IPS-15b (cell line): Measurements from ENCODE around the gene SYTL1.

ENCODE experiments used
- H3K27me3 ChIP-seq: one replicate; pipeline ENCODE4 v1.6.1; 2013; ENCODE audit warnings: low read length; ENCODE audit not compliant: control insufficient read depth, insufficient read depth
- H3K36me3 ChIP-seq: one replicate; pipeline ENCODE4 v1.6.1; 2013; ENCODE audit warnings: low read length; ENCODE audit not compliant: control insufficient read depth, insufficient read depth
- H3K4me1 ChIP-seq: one replicate; pipeline ENCODE4 v1.6.1; 2013; ENCODE audit warnings: mild to moderate bottlenecking, low read length; ENCODE audit not compliant: control insufficient read depth, insufficient read depth
- H3K4me3 ChIP-seq: one replicate; pipeline ENCODE4 v1.5.1; 2013; ENCODE audit warnings: low read depth, low read length
- H3K9ac ChIP-seq: one replicate; pipeline ENCODE4 v1.6.1; 2013; ENCODE audit warnings: low read depth, mild to moderate bottlenecking, low read length
- H3K9me3 ChIP-seq: one replicate; pipeline ENCODE4 v1.6.1; 2013; ENCODE audit warnings: mild to moderate bottlenecking, low read length; ENCODE audit not compliant: control insufficient read depth, insufficient read depth

The SYTL1 gene

DNA sequence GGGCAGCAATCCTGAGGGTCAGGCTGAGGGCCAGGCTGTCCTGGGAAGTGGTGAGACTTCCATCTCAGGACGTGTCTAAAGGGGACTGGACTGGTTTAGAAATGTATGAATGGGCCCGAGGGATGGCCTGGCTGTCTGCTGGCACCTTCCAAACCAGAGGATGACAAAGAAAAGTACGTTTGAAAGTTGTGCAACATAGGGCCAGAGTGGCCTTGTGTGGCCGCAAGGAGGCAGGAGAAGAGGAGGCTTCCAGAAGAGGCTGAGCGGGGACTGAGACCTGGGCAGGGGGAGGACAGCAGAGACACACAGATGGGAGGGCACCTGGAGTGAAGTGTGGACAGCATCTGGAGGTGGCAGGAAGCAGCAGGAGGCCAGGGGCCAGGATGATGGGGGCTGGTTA, 2.6 kb upstream of the SYTL1 start:
- peaks cover 20% of the 10 kb centered on the region for H3K36me3 ChIP-seq
- H3K4me1 ChIP-seq: peaks cover 10% of the 10 kb centered on the region

DNA sequence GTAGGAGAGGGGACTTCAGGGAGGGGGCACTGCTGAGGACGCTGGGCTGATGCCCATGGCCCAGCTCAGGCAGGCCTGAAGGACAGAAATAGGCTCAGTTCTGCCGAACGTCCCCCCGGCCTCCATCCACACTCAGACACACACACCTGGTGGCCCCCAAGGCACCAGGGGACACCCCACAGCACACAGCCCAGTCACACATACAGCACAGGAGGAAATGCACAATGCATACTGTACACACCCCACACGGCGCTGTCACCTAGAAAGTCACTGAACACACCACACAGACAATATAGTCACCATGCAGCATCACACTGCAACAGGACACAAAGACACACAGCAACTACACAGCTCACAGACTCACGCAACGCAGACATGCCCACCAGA, 562 bp downstream of the SYTL1 start:
- peaks cover 13% of the 10 kb centered on the region for H3K4me1 ChIP-seq
- no peaks in the 10 kb centered on the region for H3K27me3 ChIP-seq
- H3K4me3 ChIP-seq: peak overlapping the region; percentile 54
- H3K9ac ChIP-seq: no peak overlapping the region
- peaks cover 3% of the 10 kb centered on the region for H3K36me3 ChIP-seq
- no peaks in the 10 kb centered on the region for H3K9me3 ChIP-seq

More for the DNA sequence above, 2.6 kb upstream of the SYTL1 start:
- Histone ChIP-seq H3K27me3 (no peaks in the 10 kb centered on the region), H3K9me3 (no peaks in the 10 kb centered on the region), H3K4me3 (no peak overlapping the region), H3K9ac (peak overlapping the region; percentile 24)

DNA sequence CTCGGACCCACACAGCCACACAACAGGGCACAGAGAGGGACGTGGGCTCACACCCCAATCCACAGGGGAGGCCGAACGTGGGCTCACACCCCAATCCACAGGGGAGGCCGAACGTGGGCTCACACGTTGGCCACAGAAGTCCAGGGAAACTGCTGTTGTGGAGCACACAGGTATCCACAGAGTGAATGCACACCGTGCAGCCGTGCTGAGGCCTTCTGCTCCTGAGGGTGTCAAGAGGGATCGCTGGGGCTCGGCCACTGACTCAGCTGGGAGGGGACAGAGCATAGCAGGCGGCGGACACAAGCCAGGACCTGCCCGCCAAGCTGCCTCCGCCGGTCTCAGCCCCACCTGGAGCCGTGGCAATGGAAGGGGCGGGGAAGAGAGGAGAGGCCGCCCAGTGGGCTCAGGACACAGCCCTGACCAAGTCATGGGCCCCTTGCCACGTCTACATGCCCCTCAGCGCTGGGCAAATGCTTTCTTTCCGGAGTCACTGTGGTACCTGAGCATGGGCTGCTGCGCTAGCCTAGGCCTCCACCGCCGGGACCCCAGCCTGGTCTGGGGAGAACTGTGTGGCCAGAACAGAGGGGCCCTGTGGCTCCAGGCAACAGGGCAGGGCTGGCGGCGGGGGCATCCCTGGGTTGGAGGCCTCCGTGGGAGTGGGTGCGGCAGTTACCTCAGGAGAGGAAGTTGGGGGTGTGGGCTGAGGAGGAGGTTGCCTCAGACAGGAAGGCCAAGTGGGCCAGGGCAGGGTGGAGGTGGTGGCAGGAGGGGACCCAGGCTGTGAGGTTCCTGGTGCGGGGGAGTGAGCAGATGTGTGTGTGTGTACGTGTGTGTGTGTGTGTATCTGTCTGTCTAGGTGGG, 1.2 kb downstream of the SYTL1 start:
- no peaks in the 10 kb centered on the region for H3K27me3 ChIP-seq
- H3K4me1 ChIP-seq: peaks cover 13% of the 10 kb centered on the region
- H3K9me3 ChIP-seq: no peaks in the 10 kb centered on the region
- peak overlapping the region; percentile 54 for H3K9ac ChIP-seq
- peak overlapping the region; percentile 54 for H3K4me3 ChIP-seq
- H3K36me3 ChIP-seq: peaks cover 4% of the 10 kb centered on the region

DNA sequence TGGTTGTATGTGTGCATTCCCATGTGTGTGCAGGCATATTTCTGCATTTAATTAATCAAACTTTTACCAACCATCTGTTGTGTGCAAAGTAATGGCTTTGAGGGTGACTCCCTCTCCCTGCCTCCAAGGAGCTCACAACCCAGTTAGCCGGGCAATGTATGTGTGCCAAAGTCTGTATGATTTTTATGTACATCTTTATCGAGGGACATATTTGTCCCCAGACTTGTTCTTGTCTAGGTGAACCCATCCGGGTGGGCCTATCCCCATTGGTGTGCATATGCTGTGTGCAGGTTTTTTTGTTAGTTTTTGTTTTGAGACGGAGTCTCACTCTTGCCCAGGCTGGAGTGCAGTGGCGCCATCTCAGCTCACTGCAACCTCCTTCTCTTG, 1.8 kb downstream of the SYTL1 start:
- Histone ChIP-seq H3K27me3 (no peaks in the 10 kb centered on the region), H3K4me3 (no peak overlapping the region), H3K9me3 (no peaks in the 10 kb centered on the region), H3K9ac (no peak overlapping the region), H3K36me3 (peaks cover 4% of the 10 kb centered on the region), H3K4me1 (peaks cover 13% of the 10 kb centered on the region)

DNA sequence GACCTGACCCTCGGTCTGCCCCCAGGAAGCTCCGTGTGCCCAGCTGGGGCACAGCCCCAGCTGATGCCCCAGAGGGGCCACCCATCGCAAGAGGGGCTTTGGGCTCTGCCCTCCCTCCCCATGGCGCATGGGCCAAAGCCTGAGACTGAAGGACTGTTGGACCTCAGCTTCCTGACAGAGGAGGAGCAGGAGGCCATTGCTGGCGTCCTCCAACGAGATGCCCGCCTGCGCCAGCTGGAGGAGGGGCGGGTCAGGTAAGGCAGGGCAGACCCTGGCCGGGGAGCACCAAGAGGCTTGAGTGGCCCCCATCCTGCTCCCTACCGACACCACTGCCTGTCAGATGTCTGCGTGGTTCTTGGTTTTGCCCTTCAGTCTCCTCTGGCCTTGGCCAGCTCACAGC, 3.5 kb downstream of the SYTL1 start:
- peaks cover 16% of the 10 kb centered on the region for H3K4me1 ChIP-seq
- no peak overlapping the region for H3K4me3 ChIP-seq
- peaks cover 4% of the 10 kb centered on the region for H3K36me3 ChIP-seq
- H3K27me3 ChIP-seq: peaks cover 3% of the 10 kb centered on the region
- H3K9me3 ChIP-seq: no peaks in the 10 kb centered on the region
- H3K9ac ChIP-seq: no peak overlapping the region

DNA sequence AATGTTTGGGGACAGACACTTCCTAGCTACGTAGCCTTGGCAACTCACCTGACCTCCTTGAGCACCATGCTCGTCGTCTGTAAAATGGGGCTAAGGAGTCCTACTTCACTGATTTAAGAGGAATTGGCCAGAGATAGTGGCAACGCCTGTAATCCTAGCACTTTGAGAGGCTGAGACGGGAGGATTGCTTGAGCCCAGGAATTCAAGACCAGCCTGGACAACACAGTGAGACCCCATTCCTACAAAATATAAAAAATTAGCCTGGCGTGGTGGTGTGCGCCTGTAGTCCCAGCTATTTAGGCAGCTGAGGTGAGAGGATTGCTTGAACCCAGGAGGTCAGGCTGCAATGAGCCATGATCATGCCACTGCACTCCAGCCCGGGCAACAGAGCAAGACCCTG, 4.5 kb downstream of the SYTL1 start:
- Histone ChIP-seq H3K4me3 (no peak overlapping the region), H3K4me1 (peaks cover 15% of the 10 kb centered on the region), H3K36me3 (peaks cover 4% of the 10 kb centered on the region), H3K9me3 (no peaks in the 10 kb centered on the region), H3K9ac (no peak overlapping the region), H3K27me3 (peaks cover 6% of the 10 kb centered on the region)

DNA sequence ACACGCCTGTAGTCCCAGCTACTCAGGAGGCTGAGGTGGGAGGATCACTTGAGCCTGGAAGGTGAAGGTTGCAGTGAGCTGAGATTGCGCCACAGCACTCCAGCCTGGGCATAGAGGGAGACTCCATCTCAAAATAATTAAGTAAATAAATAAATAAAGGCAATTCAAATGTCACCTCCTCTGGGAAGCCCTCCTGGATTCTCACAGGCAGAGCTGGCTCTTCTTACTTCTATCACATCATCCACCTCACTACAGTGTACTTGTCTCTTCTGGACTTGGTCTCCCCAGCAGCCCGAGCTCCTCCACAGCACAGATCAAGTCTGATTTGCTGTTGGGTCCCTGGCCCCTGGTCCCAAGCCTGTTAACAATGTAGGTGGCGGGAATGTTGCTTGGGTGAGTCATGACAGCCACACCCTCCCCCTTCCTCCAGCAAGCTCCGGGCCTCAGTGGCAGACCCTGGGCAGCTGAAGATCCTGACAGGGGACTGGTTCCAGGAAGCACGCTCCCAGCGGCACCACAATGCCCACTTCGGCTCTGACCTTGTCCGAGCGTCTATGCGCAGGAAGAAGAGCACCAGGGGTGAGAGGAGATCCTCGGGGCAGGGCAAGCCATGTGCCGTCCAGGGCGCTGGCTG, 5.3 kb downstream of the SYTL1 start:
- H3K27me3 ChIP-seq: peaks cover 6% of the 10 kb centered on the region
- H3K9ac ChIP-seq: no peak overlapping the region
- no peaks in the 10 kb centered on the region for H3K9me3 ChIP-seq
- no peak overlapping the region for H3K4me3 ChIP-seq
- peaks cover 4% of the 10 kb centered on the region for H3K36me3 ChIP-seq
- H3K4me1 ChIP-seq: peaks cover 10% of the 10 kb centered on the region

DNA sequence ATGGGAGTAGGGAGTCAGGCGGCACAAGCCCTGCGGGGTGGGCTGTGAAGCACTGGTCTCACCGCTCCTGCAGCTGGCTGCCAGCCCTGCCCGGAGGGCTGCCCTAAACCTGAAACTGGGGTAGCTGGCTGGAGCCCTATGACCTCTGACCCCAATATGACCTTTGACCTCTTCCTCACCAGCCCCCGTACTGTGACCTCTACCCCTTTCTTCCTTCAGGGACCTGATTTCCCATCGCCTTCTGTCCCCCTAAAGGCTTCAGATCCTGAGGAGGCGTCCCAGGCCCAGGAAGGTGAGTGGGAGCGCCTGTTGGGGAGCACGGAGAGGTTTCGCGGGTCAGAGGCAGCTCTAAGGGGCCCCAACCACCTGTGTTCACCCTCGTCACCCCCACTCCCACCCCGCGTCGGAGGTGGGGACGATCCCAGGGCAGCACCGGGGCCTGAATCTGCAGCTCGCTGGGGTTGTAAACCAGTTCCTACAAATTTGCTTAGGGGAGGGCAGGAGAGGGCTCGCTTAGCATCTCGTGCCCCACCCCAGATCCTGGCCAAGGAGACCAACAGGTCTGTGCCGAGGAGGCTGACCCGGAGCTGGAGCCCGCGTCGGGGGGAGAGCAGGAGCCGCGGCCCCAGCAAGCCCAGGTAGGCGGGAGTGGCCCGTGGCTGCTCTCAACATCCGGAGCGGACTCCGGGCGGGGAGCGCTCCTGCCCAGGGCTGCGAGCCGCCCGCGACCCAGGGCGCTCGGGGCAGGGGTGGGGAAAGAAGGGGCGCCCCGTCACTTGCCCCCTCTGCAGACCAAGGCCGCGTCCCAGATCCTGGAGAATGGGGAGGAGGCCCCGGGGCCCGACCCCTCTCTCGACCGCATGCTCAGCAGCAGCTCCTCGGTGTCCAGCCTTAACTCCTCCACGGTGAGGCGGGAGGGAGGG, 7.3 kb downstream of the SYTL1 start:
- no peaks in the 10 kb centered on the region for H3K9me3 ChIP-seq

DNA sequence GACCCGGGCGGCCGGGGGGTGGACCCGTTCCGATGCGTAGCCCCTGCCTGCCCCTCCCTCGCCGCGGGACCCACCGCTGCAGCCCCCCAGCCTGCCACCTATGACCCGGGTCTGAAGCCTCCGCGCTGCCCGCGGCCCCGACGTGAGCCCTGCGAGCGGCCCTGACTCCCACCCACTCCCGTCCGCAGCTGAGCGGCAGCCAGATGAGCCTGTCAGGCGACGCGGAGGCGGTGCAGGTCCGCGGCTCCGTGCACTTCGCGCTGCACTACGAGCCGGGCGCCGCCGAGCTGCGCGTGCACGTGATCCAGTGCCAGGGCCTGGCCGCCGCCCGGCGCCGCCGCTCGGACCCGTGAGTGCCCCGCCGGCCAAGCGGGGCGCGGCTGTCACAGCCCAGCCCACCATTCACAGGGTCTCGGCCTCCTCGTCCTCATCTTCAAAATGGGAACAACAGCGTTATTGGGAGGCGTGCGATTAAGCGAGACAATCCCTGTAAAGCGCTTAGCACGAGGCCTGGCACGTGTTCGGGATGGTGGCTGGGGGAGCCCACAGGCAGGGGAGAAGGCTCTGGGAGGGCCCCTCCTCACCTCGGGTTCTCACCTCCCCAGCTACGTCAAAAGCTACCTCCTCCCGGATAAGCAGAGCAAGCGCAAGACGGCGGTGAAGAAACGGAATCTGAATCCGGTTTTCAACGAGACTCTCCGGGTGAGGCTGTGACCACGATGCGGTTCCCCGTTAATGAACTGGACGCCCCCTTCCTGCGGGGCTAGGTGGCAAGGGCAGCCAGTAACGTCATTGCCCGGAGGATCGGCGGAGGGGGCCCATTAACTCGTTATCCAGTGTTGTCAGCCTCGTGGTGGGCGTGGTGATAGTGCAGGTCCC, 8.2 kb downstream of the SYTL1 start:
- Histone ChIP-seq H3K4me3 (peak overlapping the region; percentile 71), H3K27me3 (peaks cover 6% of the 10 kb centered on the region), H3K9ac (peak overlapping the region; percentile 47), H3K36me3 (peaks cover 2% of the 10 kb centered on the region), H3K4me1 (peaks cover 6% of the 10 kb centered on the region), H3K9me3 (no peaks in the 10 kb centered on the region)

More for the DNA sequence above, 7.3 kb downstream of the SYTL1 start:
- H3K4me1 ChIP-seq: peaks cover 6% of the 10 kb centered on the region
- peak overlapping the region; percentile 71 for H3K4me3 ChIP-seq
- H3K9ac ChIP-seq: peak overlapping the region; percentile 60
- peaks cover 6% of the 10 kb centered on the region for H3K27me3 ChIP-seq
- H3K36me3 ChIP-seq: peaks cover 4% of the 10 kb centered on the region

DNA sequence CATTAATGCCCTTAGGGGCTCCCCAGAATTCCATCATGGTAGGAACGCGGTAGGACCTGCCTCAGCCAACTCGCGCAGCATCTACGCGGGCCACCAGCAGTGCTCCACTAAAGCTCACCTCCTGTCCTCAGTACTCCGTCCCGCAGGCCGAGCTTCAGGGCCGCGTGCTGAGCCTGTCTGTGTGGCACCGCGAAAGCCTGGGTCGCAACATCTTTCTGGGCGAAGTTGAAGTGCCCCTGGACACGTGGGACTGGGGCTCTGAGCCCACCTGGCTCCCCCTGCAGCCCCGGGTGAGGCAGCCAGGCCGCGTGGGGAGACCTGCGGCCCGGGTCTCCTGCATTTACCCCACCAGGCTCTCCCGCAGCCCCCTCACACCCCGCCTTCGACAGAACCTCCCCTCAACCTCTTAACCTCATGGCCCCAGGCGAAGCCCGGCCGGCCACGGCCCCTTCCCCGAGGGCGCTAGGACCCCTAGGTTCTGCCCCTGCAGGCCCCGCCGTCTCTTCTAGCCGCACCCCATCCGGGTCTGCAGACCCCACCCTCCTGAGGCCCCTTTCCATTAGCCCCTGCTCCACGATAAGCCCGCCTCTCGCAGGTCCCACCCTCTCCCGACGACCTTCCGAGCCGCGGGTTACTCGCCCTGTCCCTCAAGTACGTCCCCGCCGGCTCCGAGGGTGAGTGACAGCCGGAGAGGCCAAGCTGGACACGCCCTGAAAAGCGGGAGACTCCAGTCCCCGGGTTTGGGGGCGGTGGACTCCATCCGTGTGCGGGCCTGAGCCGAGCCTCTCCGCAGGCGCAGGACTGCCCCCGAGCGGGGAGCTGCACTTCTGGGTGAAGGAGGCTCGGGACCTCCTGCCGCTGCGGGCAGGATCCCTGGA, 9.1 kb downstream of the SYTL1 start:
- peaks cover 6% of the 10 kb centered on the region for H3K4me1 ChIP-seq
- peak overlapping the region; percentile 71 for H3K4me3 ChIP-seq
- peaks cover 2% of the 10 kb centered on the region for H3K36me3 ChIP-seq
- H3K9ac ChIP-seq: peak overlapping the region; percentile 76
- no peaks in the 10 kb centered on the region for H3K9me3 ChIP-seq
- H3K27me3 ChIP-seq: peaks cover 6% of the 10 kb centered on the region
